Transverse colon (tissue), 4 donors: ENCODE measurements around the gene DCUN1D4. TPM values are rescaled to one million over a fixed set of nuclear protein-coding genes. Genes with fewer than 3 reads are reported as not detected.

Source experiments
- DNase-seq: peaks from one replicate; pipeline ENCODE4 v3.0.0-alpha.2; 2019
- H3K27ac ChIP-seq, 4 donors: fragments of 200-600 bp; sonication (generic); 2 replicates each; pipeline ENCODE4 v1.5.1; 2016 to 2018; ENCODE audit warnings: inconsistent platforms in 4 of 4
- H3K27me3 ChIP-seq: fragments of 200-600 bp; sonication (generic); 2 replicates; pipeline ENCODE4 v1.5.1; 2017; ENCODE audit warnings: inconsistent platforms
- H3K36me3 ChIP-seq, 4 donors: fragments of 200-600 bp; sonication (generic); 2 replicates each; pipeline ENCODE4 v1.5.1; 2017 to 2019; ENCODE audit warnings: inconsistent platforms in 4 of 4
- H3K4me1 ChIP-seq, 4 donors: fragments of 200-600 bp; sonication (generic); 2 replicates each; pipeline ENCODE4 v1.5.1; 2017 to 2020; ENCODE audit warnings: inconsistent platforms in 4 of 4
- H3K4me3 ChIP-seq, 4 donors: fragments of 200-600 bp; sonication (generic); 1 replicate in 1 of 4; 2 replicates in 3 of 4; pipeline versions ENCODE4 v1.5.1 to v1.6.1; 2017 to 2019; ENCODE audit warnings: inconsistent platforms in 4 of 4
- H3K9me3 ChIP-seq, 2 donors: fragments of 200-600 bp; sonication (generic); 2 replicates each; pipeline ENCODE4 v1.5.1; 2017 to 2019; ENCODE audit warnings: inconsistent platforms in 2 of 2
- CTCF ChIP-seq, 5 experiments: fragments of 200-600 bp in 3 of 5; fragments of 450-650 bp in 2 of 5; sonication (generic) in 3 of 5; IDR thresholded peaks; 1 replicate in 2 of 5; 2 replicates in 3 of 5; pipeline ENCODE4 v1.5.1; 2016 to 2017; ENCODE audit warnings: antibody characterized with exemption in 5 of 5, inconsistent platforms in 3 of 5, mild to moderate bottlenecking in 2 of 5, moderate library complexity in 1 of 5
- EP300 ChIP-seq: sonication (generic); formaldehyde crosslinking; IDR thresholded peaks from one replicate; pipeline ENCODE4 v1.6.1; 2017; ENCODE audit warnings: antibody characterized with exemption, low read depth
- POLR2A ChIP-seq: fragments of 450-650 bp; IDR thresholded peaks from one replicate; pipeline ENCODE4 v1.6.1; 2016; ENCODE audit warnings: antibody characterized with exemption, mild to moderate bottlenecking, moderate library complexity
- POLR2AphosphoS5 ChIP-seq, 3 donors: sonication (generic); formaldehyde crosslinking; IDR thresholded peaks; one replicate each; pipeline ENCODE4 v1.6.1; 2016; ENCODE audit warnings: antibody characterized with exemption in 3 of 3
- WGBS, 2 donors: methylation state at CpG; one replicate each; pipeline ENCODE4 v1.1.5; 2018; ENCODE audit warnings: low coverage in 1 of 2; 5-methylcytosine and 5-hydroxymethylcytosine counted together
- in situ Hi-C, 4 donors: fragments of 200-750 bp; cut with MboI; loops; one replicate each; pipeline versions ENCODE4 v1.15.0 to v1.15.1; 2017; ENCODE audit warnings: low sequenced_read_pairs in 3 of 4, low pct_ligation_motif_present in 1 of 4, low pct_unique_long_range_greater_than_20kb in 1 of 4
- intact Hi-C: fragments of 100-400 bp; cut with DNase I; formaldehyde crosslinking; loops from one replicate; pipeline ENCODE4 v1.15.1; 2023; ENCODE audit warnings: low total_unique reads
- total RNA-seq, 4 donors: library from RNA; depleted of rRNA; stranded (reverse); fragments of >200 nt; gene quantifications; one replicate each; pipeline ENCODE4 v1.1.0, GENCODE V29; 2016

The DCUN1D4 gene
- total RNA-seq, 4 donors from 2014 or later = 25.1 to 66.4 (median 40.9) TPM

GRCh38 chr4:51855270-51855669 is 12.3 kb downstream of the DCUN1D4 start:
- TF ChIP-seq EP300 (no peak), POLR2AphosphoS5 (IDR thresholded peaks at IDR 0.05) (no peak), CTCF (IDR thresholded peaks at IDR 0.05) (no peak), POLR2A (no peak)
- WGBS, 2 donors = 85 to 93% methylated on average over 2 of the region's 2 CpGs
- H3K27ac ChIP-seq = no peak overlapping the region

GRCh38 chr4:51855751-51856150 is 12.8 kb downstream of the DCUN1D4 start:
- Histone ChIP-seq H3K4me1 (peaks cover 12 to 65% (median 39%) of the 10 kb centered on the region in 4 donors), H3K27ac (no peak overlapping the region), H3K36me3 (no peaks in the 10 kb centered on the region), H3K27me3 (no peaks in the 10 kb centered on the region), H3K4me3 (no peak overlapping the region), H3K9me3 (no peaks in the 10 kb centered on the region)
- in situ Hi-C loops = no loop called here
- TF ChIP-seq POLR2A = no peak
- TF ChIP-seq CTCF (IDR thresholded peaks at IDR 0.05) = no peak
- no peak for TF ChIP-seq POLR2AphosphoS5 (IDR thresholded peaks at IDR 0.05)
- no peak for TF ChIP-seq EP300
- intact Hi-C loops = no loop called here
- DNase-seq = no peak
- 70 to 80% methylated on average over 1 to 3 of the region's 3 CpGs for WGBS, 2 donors

More at GRCh38 chr4:51855270-51855669, 12.3 kb downstream of the DCUN1D4 start:
- no peaks in the 10 kb centered on the region for H3K9me3 ChIP-seq
- in situ Hi-C loops (no loop called here), intact Hi-C loops (no loop called here)
- no peaks in the 10 kb centered on the region for H3K36me3 ChIP-seq
- no peak overlapping the region for H3K4me3 ChIP-seq
- peaks cover 12 to 65% (median 39%) of the 10 kb centered on the region in 4 donors for H3K4me1 ChIP-seq
- H3K27me3 ChIP-seq = no peaks in the 10 kb centered on the region
- DNase-seq = no peak

- H3K36me3 ChIP-seq = no peaks in the 10 kb centered on the region
- no peak for DNase-seq
- intact Hi-C loops = no loop called here
- no peaks in the 10 kb centered on the region for H3K27me3 ChIP-seq
- WGBS, 2 donors = 13 to 35% methylated on average over 3 of the region's 3 CpGs
- peaks cover 9 to 42% (median 26%) of the 10 kb centered on the region in 4 donors for H3K4me1 ChIP-seq
- no peak overlapping the region for H3K4me3 ChIP-seq
- in situ Hi-C loops = no loop called here
- no peaks in the 10 kb centered on the region for H3K9me3 ChIP-seq
- peak overlapping the region; percentile 35 to 66 (median 48) for H3K27ac ChIP-seq
- TF ChIP-seq CTCF (IDR thresholded peaks at IDR 0.05) = no peak
- TF ChIP-seq EP300 = no peak
- TF ChIP-seq POLR2AphosphoS5 (IDR thresholded peaks at IDR 0.05) = peak in 1 of 3 donors; percentile 62
- TF ChIP-seq POLR2A = no peak
Observed at GRCh38 chr4:51858605-51859202, 15.8 kb downstream of the DCUN1D4 start.

- Histone ChIP-seq H3K27me3 (no peaks in the 10 kb centered on the region), H3K4me3 (no peak overlapping the region), H3K27ac (peak overlapping the region; percentile 35 to 66 (median 48)), H3K36me3 (peaks cover 0 to 5% (median 0%) of the 10 kb centered on the region in 4 donors), H3K9me3 (no peaks in the 10 kb centered on the region), H3K4me1 (peaks cover 3 to 36% (median 20%) of the 10 kb centered on the region in 4 donors)
- intact Hi-C loops = no loop called here
- no peak for TF ChIP-seq POLR2AphosphoS5 (IDR thresholded peaks at IDR 0.05)
- TF ChIP-seq CTCF (IDR thresholded peaks at IDR 0.05) = no peak
- no peak for TF ChIP-seq POLR2A
- TF ChIP-seq EP300 = no peak
- in situ Hi-C loops = no loop called here
- WGBS, 2 donors = 55 to 63% methylated on average over 4 of the region's 4 CpGs
- DNase-seq = no peak
Observed at GRCh38 chr4:51859476-51860031, 16.6 kb downstream of the DCUN1D4 start.
